Measurements from ENCODE around the gene GPS2.

Gene GPS2

DNA sequence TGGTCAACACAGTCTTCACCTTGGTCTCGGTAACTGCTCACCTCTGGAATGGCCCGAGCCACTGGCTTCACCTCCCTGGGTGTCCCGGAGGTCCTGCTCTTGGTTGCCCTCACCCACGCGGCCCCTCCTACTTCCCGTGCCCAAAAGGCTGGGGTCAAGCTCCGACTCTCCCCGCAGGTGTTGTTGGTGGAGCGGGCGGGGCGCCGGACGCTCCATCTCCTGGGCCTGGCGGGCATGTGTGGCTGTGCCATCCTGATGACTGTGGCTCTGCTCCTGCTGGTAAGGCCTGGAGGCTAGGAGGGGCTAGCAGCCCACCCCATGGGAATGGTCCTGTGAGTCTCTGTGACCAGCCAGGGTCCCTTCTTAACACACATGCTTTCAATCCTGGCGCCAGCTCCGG lies 30.2 kb downstream of the GPS2 start:
- H3K4me1 ChIP-seq (ENCODE audit: low read length), result peaks cover 15% of the 10 kb centered on the region
- no peak overlapping the region for H3K27ac ChIP-seq (ENCODE audit: low read length)
- no peaks in the 10 kb centered on the region for H3K9me3 ChIP-seq (ENCODE audit: insufficient read depth, low read length)
- H3K36me3 ChIP-seq (replicated peaks; ENCODE audit: low read depth, low read length), result no peaks in the 10 kb centered on the region
- no peaks in the 10 kb centered on the region for H3K27me3 ChIP-seq (ENCODE audit: low read depth, low read length)
- H3K9ac ChIP-seq (ENCODE audit: low read length), result no peak overlapping the region
- no peak overlapping the region for H3K4me2 ChIP-seq (ENCODE audit: low read length)
- no peaks in the 10 kb centered on the region for H3K79me2 ChIP-seq (ENCODE audit: low read length)
- TF ChIP-seq, protein P1, sequence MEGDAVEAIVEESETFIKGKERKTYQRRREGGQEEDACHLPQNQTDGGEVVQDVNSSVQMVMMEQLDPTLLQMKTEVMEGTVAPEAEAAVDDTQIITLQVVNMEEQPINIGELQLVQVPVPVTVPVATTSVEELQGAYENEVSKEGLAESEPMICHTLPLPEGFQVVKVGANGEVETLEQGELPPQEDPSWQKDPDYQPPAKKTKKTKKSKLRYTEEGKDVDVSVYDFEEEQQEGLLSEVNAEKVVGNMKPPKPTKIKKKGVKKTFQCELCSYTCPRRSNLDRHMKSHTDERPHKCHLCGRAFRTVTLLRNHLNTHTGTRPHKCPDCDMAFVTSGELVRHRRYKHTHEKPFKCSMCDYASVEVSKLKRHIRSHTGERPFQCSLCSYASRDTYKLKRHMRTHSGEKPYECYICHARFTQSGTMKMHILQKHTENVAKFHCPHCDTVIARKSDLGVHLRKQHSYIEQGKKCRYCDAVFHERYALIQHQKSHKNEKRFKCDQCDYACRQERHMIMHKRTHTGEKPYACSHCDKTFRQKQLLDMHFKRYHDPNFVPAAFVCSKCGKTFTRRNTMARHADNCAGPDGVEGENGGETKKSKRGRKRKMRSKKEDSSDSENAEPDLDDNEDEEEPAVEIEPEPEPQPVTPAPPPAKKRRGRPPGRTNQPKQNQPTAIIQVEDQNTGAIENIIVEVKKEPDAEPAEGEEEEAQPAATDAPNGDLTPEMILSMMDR (IDR thresholded peaks at IDR 0.05; ENCODE audit: low read depth, low read length), result no peak
- TF ChIP-seq EZH2phosphoT487 (IDR thresholded peaks at IDR 0.05; ENCODE audit: low read depth), result no peak
- H2AFZ ChIP-seq (ENCODE audit: low read depth, low read length), result no peak overlapping the region
- H3K4me3 ChIP-seq (ENCODE audit: low read length), result no peak overlapping the region
- no peaks in the 10 kb centered on the region for H4K20me1 ChIP-seq (ENCODE audit: insufficient read depth, low read length)

DNA sequence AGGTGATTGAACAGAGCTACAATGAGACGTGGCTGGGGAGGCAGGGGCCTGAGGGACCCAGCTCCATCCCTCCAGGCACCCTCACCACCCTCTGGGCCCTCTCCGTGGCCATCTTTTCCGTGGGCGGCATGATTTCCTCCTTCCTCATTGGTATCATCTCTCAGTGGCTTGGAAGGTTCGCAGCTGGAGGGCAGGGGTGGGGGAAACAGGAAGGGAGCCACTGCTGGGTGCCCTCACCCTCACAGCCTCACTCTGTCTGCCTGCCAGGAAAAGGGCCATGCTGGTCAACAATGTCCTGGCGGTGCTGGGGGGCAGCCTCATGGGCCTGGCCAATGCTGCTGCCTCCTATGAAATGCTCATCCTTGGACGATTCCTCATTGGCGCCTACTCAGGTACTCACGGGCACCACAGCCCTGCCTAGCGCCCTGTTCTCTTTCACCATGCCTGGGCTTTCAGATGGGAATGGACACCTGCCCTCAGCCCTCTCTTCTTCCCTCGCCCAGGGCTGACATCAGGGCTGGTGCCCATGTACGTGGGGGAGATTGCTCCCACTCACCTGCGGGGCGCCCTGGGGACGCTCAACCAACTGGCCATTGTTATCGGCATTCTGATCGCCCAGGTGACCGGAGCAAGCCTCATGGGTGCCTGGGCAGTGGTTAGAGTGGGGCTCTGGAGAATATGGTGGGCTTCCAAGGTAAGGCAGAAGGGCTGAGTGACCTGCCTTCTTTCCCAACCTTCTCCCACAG lies 31.5 kb downstream of the GPS2 start:
- H3K36me3 ChIP-seq (replicated peaks; ENCODE audit: low read depth, low read length), result no peaks in the 10 kb centered on the region
- no peak for TF ChIP-seq EZH2phosphoT487 (IDR thresholded peaks at IDR 0.05; ENCODE audit: low read depth)
- TF ChIP-seq, protein P1 (IDR thresholded peaks at IDR 0.05; ENCODE audit: low read depth, low read length), result no peak
- H3K79me2 ChIP-seq (ENCODE audit: low read length), result no peaks in the 10 kb centered on the region
- H2AFZ ChIP-seq (ENCODE audit: low read depth, low read length), result no peak overlapping the region
- H3K4me3 ChIP-seq (ENCODE audit: low read length), result no peak overlapping the region
- no peak overlapping the region for H3K4me2 ChIP-seq (ENCODE audit: low read length)
- peaks cover 15% of the 10 kb centered on the region for H3K4me1 ChIP-seq (ENCODE audit: low read length)
- no peak overlapping the region for H3K9ac ChIP-seq (ENCODE audit: low read length)
- H3K9me3 ChIP-seq (ENCODE audit: insufficient read depth, low read length), result no peaks in the 10 kb centered on the region
- no peak overlapping the region for H3K27ac ChIP-seq (ENCODE audit: low read length)
- no peaks in the 10 kb centered on the region for H3K27me3 ChIP-seq (ENCODE audit: low read depth, low read length)
- no peaks in the 10 kb centered on the region for H4K20me1 ChIP-seq (ENCODE audit: insufficient read depth, low read length)

DNA sequence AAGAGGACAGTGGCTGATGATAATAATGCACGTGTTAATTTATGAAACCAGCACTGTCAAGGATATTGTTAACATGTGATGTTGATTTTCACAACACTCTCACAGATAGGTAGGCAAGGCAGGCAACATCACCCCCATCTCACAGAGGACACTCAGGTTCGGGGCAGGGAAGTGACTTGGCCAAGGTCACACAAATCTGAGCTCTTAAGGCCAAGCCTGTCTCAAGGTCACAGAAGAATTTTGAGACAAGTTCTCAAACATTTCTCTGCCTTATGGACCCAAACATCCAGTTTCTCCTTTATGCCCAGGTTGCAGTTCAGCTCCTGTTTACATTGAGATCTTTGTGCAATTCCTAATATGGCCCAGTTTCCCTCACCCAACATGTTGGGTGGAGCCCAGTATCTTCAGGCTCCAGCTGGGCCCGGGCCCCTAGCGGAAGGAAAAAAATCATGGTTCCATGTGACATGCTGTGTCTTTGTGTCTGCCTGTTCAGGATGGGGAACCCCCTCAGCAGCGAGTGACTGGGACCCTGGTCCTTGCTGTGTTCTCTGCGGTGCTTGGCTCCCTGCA lies 32.3 kb downstream of the GPS2 start:
- Histone ChIP-seq H3K9me3 (ENCODE audit: insufficient read depth, low read length) (no peaks in the 10 kb centered on the region), H3K9ac (ENCODE audit: low read length) (no peak overlapping the region), H2AFZ (ENCODE audit: low read depth, low read length) (0 out of 2 replicates have a peak overlapping the region, but pooled peaks have one; percentile 13), H3K27me3 (ENCODE audit: low read depth, low read length) (no peaks in the 10 kb centered on the region), H3K27ac (ENCODE audit: low read length) (no peak overlapping the region), H3K36me3 (replicated peaks; ENCODE audit: low read depth, low read length) (no peaks in the 10 kb centered on the region), H3K79me2 (ENCODE audit: low read length) (no peaks in the 10 kb centered on the region), H3K4me1 (ENCODE audit: low read length) (peaks cover 15% of the 10 kb centered on the region), H4K20me1 (ENCODE audit: insufficient read depth, low read length) (no peaks in the 10 kb centered on the region), H3K4me3 (ENCODE audit: low read length) (no peak overlapping the region), H3K4me2 (ENCODE audit: low read length) (peak overlapping the region; percentile 41)
- no peak for TF ChIP-seq EZH2phosphoT487 (IDR thresholded peaks at IDR 0.05; ENCODE audit: low read depth)
- TF ChIP-seq, protein P1 (IDR thresholded peaks at IDR 0.05; ENCODE audit: low read depth, low read length), result no peak

DNA sequence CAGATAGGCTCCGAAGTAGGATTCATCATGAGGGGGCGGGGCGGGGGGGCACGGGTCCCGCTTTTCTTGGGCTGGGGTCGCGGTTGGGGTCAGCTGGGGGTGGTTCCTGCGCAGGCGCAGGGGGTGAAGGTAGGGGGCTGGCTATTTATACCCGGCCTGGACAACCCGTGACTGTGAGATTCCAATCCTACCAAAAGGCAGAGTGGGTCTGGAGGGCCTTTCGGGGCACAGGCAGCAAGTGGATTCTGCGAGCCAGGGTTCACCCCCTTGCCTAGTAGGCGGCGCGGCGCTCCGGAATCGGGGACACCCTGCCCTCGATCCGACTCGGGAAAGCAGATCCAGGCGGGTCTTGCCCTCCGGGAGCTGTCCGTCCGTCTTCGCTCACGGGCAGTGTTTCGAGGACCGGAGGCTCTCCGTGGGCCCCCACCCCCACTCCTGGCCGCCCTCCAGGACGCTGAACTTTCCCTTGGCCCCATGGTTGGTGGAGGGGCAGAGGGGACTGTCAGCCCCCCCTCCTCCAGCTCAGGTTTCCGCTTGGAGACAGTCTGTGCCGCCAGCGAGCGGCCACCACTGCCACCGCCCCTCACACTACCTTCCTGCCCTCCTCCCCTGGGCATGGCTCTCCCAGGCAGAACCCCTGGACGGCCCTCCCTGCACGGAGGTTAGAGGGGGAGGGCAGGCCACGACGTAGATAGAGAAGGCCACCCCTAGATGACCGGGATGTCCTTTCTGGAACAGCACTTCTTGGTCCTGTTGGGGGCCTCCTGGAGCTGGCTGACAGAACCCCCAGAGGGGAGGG lies 33.0 kb downstream of the GPS2 start:
- Histone ChIP-seq H3K36me3 (replicated peaks; ENCODE audit: low read depth, low read length) (no peaks in the 10 kb centered on the region), H4K20me1 (ENCODE audit: insufficient read depth, low read length) (no peaks in the 10 kb centered on the region), H3K4me2 (ENCODE audit: low read length) (peak overlapping the region; percentile 99), H3K9me3 (ENCODE audit: insufficient read depth, low read length) (no peaks in the 10 kb centered on the region), H3K9ac (ENCODE audit: low read length) (no peak overlapping the region), H3K27me3 (ENCODE audit: low read depth, low read length) (no peaks in the 10 kb centered on the region), H2AFZ (ENCODE audit: low read depth, low read length) (no peak overlapping the region), H3K4me1 (ENCODE audit: low read length) (peaks cover 15% of the 10 kb centered on the region), H3K4me3 (ENCODE audit: low read length) (peak overlapping the region; percentile 84), H3K79me2 (ENCODE audit: low read length) (no peaks in the 10 kb centered on the region), H3K27ac (ENCODE audit: low read length) (no peak overlapping the region)
- TF ChIP-seq EZH2phosphoT487 (IDR thresholded peaks at IDR 0.05; ENCODE audit: low read depth), result no peak

All from OCI-LY3 (cell line).